SK-N-SH treated with all-trans-retinoic acid at 6 μM for 48 hours (cell line): ENCODE results near the gene IVL.

Experiments used
- ATAC-seq: fragments of 200-7000 bp; cut with Tn5 transposase; 3 replicates; pipeline ENCODE4 v1.9.1; 2020; ENCODE audit warnings: mild to moderate bottlenecking, moderate library complexity
- ARNTL ChIP-seq: fragments of 450-650 bp; formaldehyde crosslinking; IDR thresholded peaks from 2 replicates; pipeline ENCODE4 v1.5.0; 2020; ENCODE audit warnings: low read depth, mild to moderate bottlenecking, moderate library complexity, borderline replicate concordance
- BACH2 ChIP-seq: fragments of 250-450 bp; sonication (Bioruptor Pico); IDR thresholded peaks from 2 replicates; pipeline ENCODE4 v1.9.0; 2021; ENCODE audit warnings: mild to moderate bottlenecking, borderline replicate concordance
- CSDC2 ChIP-seq: fragments of 250-450 bp; sonication (Bioruptor Pico); IDR thresholded peaks from 2 replicates; pipeline ENCODE4 v1.5.0; 2020; ENCODE audit warnings: mild to moderate bottlenecking, moderate library complexity
- CSRNP3 ChIP-seq: fragments of 250-450 bp; sonication (Bioruptor Pico); IDR thresholded peaks from 2 replicates; pipeline ENCODE4 v1.5.1; 2021; ENCODE audit warnings: mild to moderate bottlenecking, moderate library complexity
- ESRRG ChIP-seq: fragments of 250-450 bp; sonication (Bioruptor Pico); IDR thresholded peaks from 2 replicates; pipeline ENCODE4 v1.6.1; 2021; ENCODE audit warnings: mild to moderate bottlenecking
- GLIS3 ChIP-seq: fragments of 250-450 bp; sonication (Bioruptor Pico); IDR thresholded peaks from 2 replicates; pipeline ENCODE4 v1.5.0; 2020; ENCODE audit warnings: mild to moderate bottlenecking, moderate library complexity
- ISL1 ChIP-seq: fragments of 250-450 bp; sonication (Bioruptor Pico); IDR thresholded peaks from 2 replicates; pipeline ENCODE4 v2.1.2; 2022; ENCODE audit warnings: mild to moderate bottlenecking, moderate library complexity
- PATZ1 ChIP-seq: fragments of 250-450 bp; sonication (Bioruptor Pico); IDR thresholded peaks from 2 replicates; pipeline ENCODE4 v1.8.0; 2020; ENCODE audit warnings: mild to moderate bottlenecking, moderate library complexity, borderline replicate concordance
- POU6F1 ChIP-seq: fragments of 250-450 bp; sonication (Bioruptor Pico); IDR thresholded peaks from 2 replicates; pipeline ENCODE4 v1.8.0; 2021; ENCODE audit warnings: low read depth, mild to moderate bottlenecking, moderate library complexity, borderline replicate concordance
- RARB ChIP-seq: fragments of 250-450 bp; sonication (Bioruptor Pico); IDR thresholded peaks from 2 replicates; pipeline ENCODE4 v1.8.0; 2021; ENCODE audit warnings: mild to moderate bottlenecking, moderate library complexity
- SNAI2 ChIP-seq: fragments of 250-450 bp; sonication (Bioruptor Pico); IDR thresholded peaks from 2 replicates; pipeline ENCODE4 v1.5.0; 2020; ENCODE audit warnings: mild to moderate bottlenecking, moderate library complexity
- TCF4 ChIP-seq: fragments of 250-450 bp; sonication (Bioruptor Pico); IDR thresholded peaks from 2 replicates; pipeline ENCODE4 v1.8.0; 2021; ENCODE audit warnings: mild to moderate bottlenecking, moderate library complexity, borderline replicate concordance
- TOX ChIP-seq: fragments of 250-450 bp; sonication (Bioruptor Pico); IDR thresholded peaks from 2 replicates; pipeline ENCODE4 v1.8.0; 2021; ENCODE audit warnings: mild to moderate bottlenecking, moderate library complexity, borderline replicate concordance
- TSHZ2 ChIP-seq: fragments of 250-450 bp; sonication (Bioruptor Pico); IDR thresholded peaks from 2 replicates; pipeline ENCODE4 v1.5.0; 2020; ENCODE audit warnings: mild to moderate bottlenecking, moderate library complexity
- ZC3H10 ChIP-seq: fragments of 250-450 bp; sonication (Bioruptor Pico); IDR thresholded peaks from 2 replicates; pipeline ENCODE4 v1.5.1; 2021; ENCODE audit warnings: mild to moderate bottlenecking, moderate library complexity
- ZFP3 ChIP-seq: fragments of 250-450 bp; sonication (Bioruptor Pico); IDR thresholded peaks from 2 replicates; pipeline ENCODE4 v1.5.0; 2020; ENCODE audit warnings: mild to moderate bottlenecking, moderate library complexity
- ZFP30 ChIP-seq: fragments of 450-650 bp; formaldehyde crosslinking; IDR thresholded peaks from 2 replicates; pipeline ENCODE4 v1.5.0; 2022; ENCODE audit warnings: mild to moderate bottlenecking, moderate library complexity
- ZNF565 ChIP-seq: fragments of 450-650 bp; formaldehyde crosslinking; conservative IDR thresholded peaks from 2 replicates; pipeline ENCODE4 v1.5.0; 2020; ENCODE audit warnings: low read depth, mild to moderate bottlenecking, moderate library complexity
- ZNF70 ChIP-seq: fragments of 450-650 bp; formaldehyde crosslinking; IDR thresholded peaks from 2 replicates; pipeline ENCODE4 v1.5.0; 2020; ENCODE audit warnings: mild to moderate bottlenecking, moderate library complexity
- TF ChIP-seq, protein P1 (sequence below): fragments of 250-450 bp; sonication (Bioruptor Pico); IDR thresholded peaks from 2 replicates; pipeline ENCODE4 v1.5.1; 2020; ENCODE audit warnings: low read depth, mild to moderate bottlenecking, moderate library complexity

IVL gene

GRCh38 chr1:152953761-152954160 lies 45.4 kb downstream of the IVL start:
- no peak for ATAC-seq
- TF ChIP-seq ZFP30 (CRISPR knock-in tag) (no peak), SNAI2 (CRISPR knock-in tag) (no peak), ZFP3 (CRISPR knock-in tag) (no peak), ZNF70 (CRISPR knock-in tag) (no peak), TSHZ2 (no peak), POU6F1 (CRISPR knock-in tag) (no peak), ISL1 (CRISPR knock-in tag) (no peak)

DNA sequence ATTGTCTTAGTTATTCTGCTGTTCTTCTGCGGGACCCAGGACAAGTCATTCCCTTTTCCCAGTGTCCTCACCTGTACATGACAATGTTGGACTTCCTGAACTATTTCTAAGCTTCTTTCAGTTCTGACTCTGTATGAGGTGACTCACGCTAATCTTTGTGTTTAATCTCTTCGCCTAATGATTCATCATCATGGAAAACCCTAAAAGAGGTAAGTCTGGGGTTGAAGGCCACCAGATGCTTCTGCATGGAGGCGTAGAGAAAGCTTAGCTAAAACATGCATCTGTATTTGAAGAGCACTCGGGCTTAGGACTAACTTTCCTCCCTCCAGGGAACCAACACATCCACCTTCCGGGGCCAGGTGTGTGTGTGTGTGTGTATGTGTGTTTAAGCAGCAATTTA lies 46.1 kb downstream of the IVL start:
- ATAC-seq = no peak
- TF ChIP-seq TCF4 = no peak
- TF ChIP-seq PATZ1 (CRISPR knock-in tag) = no peak
- TF ChIP-seq ARNTL = no peak
- TF ChIP-seq ZC3H10 (CRISPR knock-in tag) = no peak
- no peak for TF ChIP-seq BACH2 (CRISPR knock-in tag)
- TF ChIP-seq CSRNP3 (CRISPR knock-in tag) = no peak
- TF ChIP-seq ZFP30 (CRISPR knock-in tag) = no peak
- TF ChIP-seq CSDC2 (CRISPR knock-in tag) = no peak
- TF ChIP-seq, protein P1, sequence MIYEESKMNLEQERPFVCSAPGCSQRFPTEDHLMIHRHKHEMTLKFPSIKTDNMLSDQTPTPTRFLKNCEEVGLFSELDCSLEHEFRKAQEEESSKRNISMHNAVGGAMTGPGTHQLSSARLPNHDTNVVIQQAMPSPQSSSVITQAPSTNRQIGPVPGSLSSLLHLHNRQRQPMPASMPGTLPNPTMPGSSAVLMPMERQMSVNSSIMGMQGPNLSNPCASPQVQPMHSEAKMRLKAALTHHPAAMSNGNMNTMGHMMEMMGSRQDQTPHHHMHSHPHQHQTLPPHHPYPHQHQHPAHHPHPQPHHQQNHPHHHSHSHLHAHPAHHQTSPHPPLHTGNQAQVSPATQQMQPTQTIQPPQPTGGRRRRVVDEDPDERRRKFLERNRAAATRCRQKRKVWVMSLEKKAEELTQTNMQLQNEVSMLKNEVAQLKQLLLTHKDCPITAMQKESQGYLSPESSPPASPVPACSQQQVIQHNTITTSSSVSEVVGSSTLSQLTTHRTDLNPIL (CRISPR knock-in tag) = no peak
- no peak for TF ChIP-seq ZNF70 (CRISPR knock-in tag)
- TF ChIP-seq TSHZ2 = no peak
- no peak for TF ChIP-seq ISL1 (CRISPR knock-in tag)
- TF ChIP-seq ESRRG (CRISPR knock-in tag) = no peak
- TF ChIP-seq TOX (CRISPR knock-in tag) = no peak
- no peak for TF ChIP-seq ZNF565 (CRISPR knock-in tag)
- no peak for TF ChIP-seq ZFP3 (CRISPR knock-in tag)
- no peak for TF ChIP-seq GLIS3 (CRISPR knock-in tag)
- TF ChIP-seq RARB (CRISPR knock-in tag) = no peak
- TF ChIP-seq SNAI2 (CRISPR knock-in tag) = no peak
